Osteocyte (in vitro differentiated cells): ENCODE data around the gene KDF1. TPM values are rescaled to one million over a fixed set of nuclear protein-coding genes. Genes with fewer than 3 reads are reported as not detected.

Source experiments
- DNase-seq: peaks from one replicate; pipeline ENCODE4 v3.0.0; 2021; ENCODE audit warnings: mixed read lengths; ENCODE audit not compliant: unreplicated experiment; ENCODE audit errors: extremely low spot score
- H3K27ac Mint-ChIP-seq: one replicate; pipeline ENCODE4 v1.8.0; 2021; ENCODE audit warnings: mild to moderate bottlenecking, mixed read lengths; ENCODE audit not compliant: unreplicated experiment
- H3K27me3 Mint-ChIP-seq: one replicate; pipeline ENCODE4 v1.8.0; 2021; ENCODE audit warnings: mixed read lengths; ENCODE audit not compliant: unreplicated experiment
- H3K36me3 Mint-ChIP-seq: one replicate; pipeline ENCODE4 v1.8.0; 2021; ENCODE audit warnings: mixed read lengths; ENCODE audit not compliant: unreplicated experiment
- H3K4me1 Mint-ChIP-seq: one replicate; pipeline ENCODE4 v1.8.0; 2021; ENCODE audit warnings: mixed read lengths; ENCODE audit not compliant: unreplicated experiment
- H3K4me3 Mint-ChIP-seq: one replicate; pipeline ENCODE4 v1.8.0; 2021; ENCODE audit warnings: mild to moderate bottlenecking, moderate library complexity, mixed read lengths; ENCODE audit not compliant: unreplicated experiment
- H3K9me3 Mint-ChIP-seq: one replicate; pipeline ENCODE4 v1.8.0; 2021; ENCODE audit warnings: mixed read lengths; ENCODE audit not compliant: unreplicated experiment
- total RNA-seq: library from RNA; stranded (reverse); gene quantifications from 2 replicates; pipeline ENCODE4 v1.2.1, GENCODE V29; 2021
- TF ChIP-seq, protein P1 (sequence below): fragments of 200-600 bp; sonication (generic); IDR thresholded peaks from 2 replicates; pipeline ENCODE4 v1.5.0; 2021; ENCODE audit warnings: antibody characterized with exemption, mild to moderate bottlenecking, moderate library complexity

KDF1 gene
- total RNA-seq, 1 donor from 2014 or later = not detected

- Mint-ChIP-seq H3K4me1 (peaks cover 24% of the 10 kb centered on the region), H3K27me3 (no peaks in the 10 kb centered on the region), H3K27ac (peak overlapping the region; percentile 95), H3K4me3 (peak overlapping the region; percentile 97), H3K36me3 (peaks cover 7% of the 10 kb centered on the region), H3K9me3 (no peaks in the 10 kb centered on the region)
- TF ChIP-seq, protein P1, sequence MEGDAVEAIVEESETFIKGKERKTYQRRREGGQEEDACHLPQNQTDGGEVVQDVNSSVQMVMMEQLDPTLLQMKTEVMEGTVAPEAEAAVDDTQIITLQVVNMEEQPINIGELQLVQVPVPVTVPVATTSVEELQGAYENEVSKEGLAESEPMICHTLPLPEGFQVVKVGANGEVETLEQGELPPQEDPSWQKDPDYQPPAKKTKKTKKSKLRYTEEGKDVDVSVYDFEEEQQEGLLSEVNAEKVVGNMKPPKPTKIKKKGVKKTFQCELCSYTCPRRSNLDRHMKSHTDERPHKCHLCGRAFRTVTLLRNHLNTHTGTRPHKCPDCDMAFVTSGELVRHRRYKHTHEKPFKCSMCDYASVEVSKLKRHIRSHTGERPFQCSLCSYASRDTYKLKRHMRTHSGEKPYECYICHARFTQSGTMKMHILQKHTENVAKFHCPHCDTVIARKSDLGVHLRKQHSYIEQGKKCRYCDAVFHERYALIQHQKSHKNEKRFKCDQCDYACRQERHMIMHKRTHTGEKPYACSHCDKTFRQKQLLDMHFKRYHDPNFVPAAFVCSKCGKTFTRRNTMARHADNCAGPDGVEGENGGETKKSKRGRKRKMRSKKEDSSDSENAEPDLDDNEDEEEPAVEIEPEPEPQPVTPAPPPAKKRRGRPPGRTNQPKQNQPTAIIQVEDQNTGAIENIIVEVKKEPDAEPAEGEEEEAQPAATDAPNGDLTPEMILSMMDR = no peak
- no peak for DNase-seq
Measured at GRCh38 chr1:26900815-26901511, 59.3 kb downstream of the KDF1 start.

- Mint-ChIP-seq H3K27ac (peak within 1 kb of the TSS; percentile 95), H3K36me3 (peaks cover 7% of the 10 kb centered on the region), H3K4me1 (peaks cover 24% of the 10 kb centered on the region), H3K4me3 (peak within 1 kb of the TSS; percentile 97), H3K27me3 (no peaks in the 10 kb centered on the region), H3K9me3 (no peaks in the 10 kb centered on the region)
- TF ChIP-seq, protein P1 = no peak
- DNase-seq = peak; percentile 96
Measured at GRCh38 chr1:26900001-26900814, 60.1 kb downstream of the KDF1 start, which contains the start of gene GPATCH3. Gene GPATCH3, minus strand, starts transcription at chr1:26900467. Its CDS starts 25 bp downstream, at chr1:26900442.

Other genes with a start within 250 kb of the KDF1 start
- gene PIGV, start 172.5 kb downstream of the KDF1 start, total RNA-seq = 14.2 TPM in 2 replicates
- gene ZDHHC18, start 133.8 kb downstream of the KDF1 start, total RNA-seq = 19.8 and 24.2 TPM in 2 replicates
- gene SFN, start 97.3 kb downstream of the KDF1 start, total RNA-seq = not detected in 2 replicates
- gene GPN2, start 70.2 kb downstream of the KDF1 start, total RNA-seq = 26.4 and 26.6 TPM in 2 replicates
- 19.9 and 20.4 TPM in 2 replicates for gene GPATCH3, start 60.0 kb downstream of the KDF1 start, total RNA-seq
- not detected in 2 replicates for gene NR0B2, start 46.5 kb downstream of the KDF1 start, total RNA-seq
- gene NUDC, start 38.7 kb downstream of the KDF1 start, total RNA-seq = 51.0 and 54.3 TPM in 2 replicates
- gene TRNP1, start 33.2 kb upstream of the KDF1 start, total RNA-seq = 33.7 and 36.3 TPM in 2 replicates
- gene TENT5B, start 52.4 kb upstream of the KDF1 start, total RNA-seq = 6.8 and 7.9 TPM in 2 replicates
- gene SLC9A1, start 194.7 kb upstream of the KDF1 start, total RNA-seq = 32.5 and 34.2 TPM in 2 replicates